Measurements from ENCODE around the gene FMO3.

GRCh38 chr1:171061425-171062143 is 29.1 kb upstream of the FMO3 start:
- TF ChIP-seq POLR2A (IDR thresholded peaks at IDR 0.05; ENCODE audit: low read depth, low read length) (no peak), CTCF (conservative IDR thresholded peaks at IDR 0.05; ENCODE audit: low read depth, low read length) (no peak), RAD21 (IDR thresholded peaks at IDR 0.05; ENCODE audit: low read length) (no peak), SMC3 (IDR thresholded peaks at IDR 0.05; ENCODE audit: low read depth, low read length) (no peak), CEBPB (IDR thresholded peaks at IDR 0.05; ENCODE audit: low read depth, low read length) (peak; percentile 74), RFX5 (IDR thresholded peaks at IDR 0.05; ENCODE audit: low read depth, low read length) (no peak), MAFK (IDR thresholded peaks at IDR 0.05; ENCODE audit: low read depth, low read length) (no peak), NFE2L2 (IDR thresholded peaks at IDR 0.05; ENCODE audit: low read depth, low read length) (no peak), BHLHE40 (IDR thresholded peaks at IDR 0.05; ENCODE audit: low read depth, low read length) (no peak)
